Measurements from ENCODE around the gene PDK2. TPM values are rescaled to one million over a fixed set of nuclear protein-coding genes. Genes with fewer than 3 reads are reported as not detected.

PDK2 gene
- total RNA-seq, 4 donors from 2014 or later = 31.6 to 70.6 (median 58.1) TPM

DNA sequence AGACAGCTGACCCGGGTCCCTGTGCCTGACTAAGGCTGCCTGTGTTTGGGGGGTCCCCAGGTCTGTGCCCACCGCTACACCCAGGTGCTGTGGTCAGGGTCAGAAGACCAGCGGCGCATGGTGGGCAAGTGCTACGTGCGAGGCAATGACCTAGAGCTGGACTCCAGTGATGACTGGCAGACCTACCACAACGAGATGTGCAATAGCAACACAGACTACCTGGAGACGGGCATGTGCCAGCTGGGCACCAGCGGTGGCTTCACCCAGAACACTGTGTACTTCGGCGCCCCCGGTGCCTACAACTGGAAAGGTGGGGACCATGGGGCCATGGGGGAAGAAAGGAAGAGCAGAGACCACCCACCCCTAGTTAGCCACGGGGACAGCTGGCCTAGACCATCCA is 27.2 kb upstream of the PDK2 start:
- Histone ChIP-seq H3K27me3 (no peaks in the 10 kb centered on the region), H3K9me3 (no peaks in the 10 kb centered on the region), H3K36me3 (peaks cover 0 to 61% of the 10 kb centered on the region in 2 donors), H3K4me3 (no peak overlapping the region), H3K4me1 (peaks cover 4 to 33% (median 19%) of the 10 kb centered on the region in 3 donors), H3K27ac (no peak overlapping the region)
- TF ChIP-seq EP300 (IDR thresholded peaks at IDR 0.05) (no peak), POLR2A (IDR thresholded peaks at IDR 0.05) (no peak), POLR2AphosphoS5 (IDR thresholded peaks at IDR 0.05) (no peak)
- TF ChIP-seq, protein P1, sequence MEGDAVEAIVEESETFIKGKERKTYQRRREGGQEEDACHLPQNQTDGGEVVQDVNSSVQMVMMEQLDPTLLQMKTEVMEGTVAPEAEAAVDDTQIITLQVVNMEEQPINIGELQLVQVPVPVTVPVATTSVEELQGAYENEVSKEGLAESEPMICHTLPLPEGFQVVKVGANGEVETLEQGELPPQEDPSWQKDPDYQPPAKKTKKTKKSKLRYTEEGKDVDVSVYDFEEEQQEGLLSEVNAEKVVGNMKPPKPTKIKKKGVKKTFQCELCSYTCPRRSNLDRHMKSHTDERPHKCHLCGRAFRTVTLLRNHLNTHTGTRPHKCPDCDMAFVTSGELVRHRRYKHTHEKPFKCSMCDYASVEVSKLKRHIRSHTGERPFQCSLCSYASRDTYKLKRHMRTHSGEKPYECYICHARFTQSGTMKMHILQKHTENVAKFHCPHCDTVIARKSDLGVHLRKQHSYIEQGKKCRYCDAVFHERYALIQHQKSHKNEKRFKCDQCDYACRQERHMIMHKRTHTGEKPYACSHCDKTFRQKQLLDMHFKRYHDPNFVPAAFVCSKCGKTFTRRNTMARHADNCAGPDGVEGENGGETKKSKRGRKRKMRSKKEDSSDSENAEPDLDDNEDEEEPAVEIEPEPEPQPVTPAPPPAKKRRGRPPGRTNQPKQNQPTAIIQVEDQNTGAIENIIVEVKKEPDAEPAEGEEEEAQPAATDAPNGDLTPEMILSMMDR (IDR thresholded peaks at IDR 0.05) = no peak
- ATAC-seq = no peak
- 80 to 93% methylated on average over 3 to 7 of the region's 13 CpGs for WGBS, 2 donors (ENCODE audit: low coverage in 1 of 2)

DNA sequence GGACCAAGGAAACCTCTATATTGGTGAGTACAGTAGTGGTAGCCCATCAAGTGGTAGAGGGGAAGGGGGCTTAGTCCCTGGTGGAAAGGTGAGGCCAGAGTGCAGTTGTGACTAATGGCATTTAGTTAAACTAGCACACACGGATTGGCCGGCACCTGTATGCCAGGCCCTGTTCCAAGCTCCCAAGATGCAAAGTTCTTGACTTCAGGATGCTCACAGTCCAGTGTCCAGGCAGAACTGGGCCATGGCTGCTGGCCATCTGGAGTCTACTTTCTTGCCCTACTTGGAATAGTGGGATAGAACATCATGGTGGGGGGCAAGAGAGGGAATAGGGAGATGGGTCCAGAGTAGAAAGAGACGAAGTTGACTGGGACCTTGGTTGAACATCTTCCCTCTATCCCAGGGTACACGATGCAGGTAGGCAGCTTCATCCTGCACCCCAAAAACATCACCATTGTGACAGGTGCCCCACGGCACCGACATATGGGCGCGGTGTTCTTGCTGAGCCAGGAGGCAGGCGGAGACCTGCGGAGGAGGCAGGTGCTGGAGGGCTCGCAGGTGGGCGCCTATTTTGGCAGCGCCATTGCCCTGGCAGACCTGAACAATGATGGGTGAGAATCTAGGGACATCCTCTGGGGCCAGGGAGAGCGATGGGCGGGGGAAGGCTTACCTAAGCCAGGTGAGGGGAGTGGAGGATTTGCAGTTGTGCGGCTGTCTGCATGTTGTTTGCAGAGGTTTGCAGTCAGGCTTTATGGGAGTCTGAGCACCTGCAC is 24.1 kb upstream of the PDK2 start:
- Histone ChIP-seq H3K9me3 (no peaks in the 10 kb centered on the region), H3K4me3 (no peak overlapping the region), H3K27ac (no peak overlapping the region), H3K27me3 (no peaks in the 10 kb centered on the region), H3K36me3 (peaks cover 0 to 92% of the 10 kb centered on the region in 2 donors), H3K4me1 (peaks cover 0 to 2% (median 0%) of the 10 kb centered on the region in 3 donors)
- 63 to 83% methylated on average over 3 to 4 of the region's 16 CpGs for WGBS, 2 donors (ENCODE audit: low coverage in 1 of 2)
- no peak for ATAC-seq
- no peak for TF ChIP-seq POLR2A (IDR thresholded peaks at IDR 0.05)
- no peak for TF ChIP-seq EP300 (IDR thresholded peaks at IDR 0.05)
- TF ChIP-seq, protein P1 (IDR thresholded peaks at IDR 0.05) = no peak
- no peak for TF ChIP-seq POLR2AphosphoS5 (IDR thresholded peaks at IDR 0.05)

DNA sequence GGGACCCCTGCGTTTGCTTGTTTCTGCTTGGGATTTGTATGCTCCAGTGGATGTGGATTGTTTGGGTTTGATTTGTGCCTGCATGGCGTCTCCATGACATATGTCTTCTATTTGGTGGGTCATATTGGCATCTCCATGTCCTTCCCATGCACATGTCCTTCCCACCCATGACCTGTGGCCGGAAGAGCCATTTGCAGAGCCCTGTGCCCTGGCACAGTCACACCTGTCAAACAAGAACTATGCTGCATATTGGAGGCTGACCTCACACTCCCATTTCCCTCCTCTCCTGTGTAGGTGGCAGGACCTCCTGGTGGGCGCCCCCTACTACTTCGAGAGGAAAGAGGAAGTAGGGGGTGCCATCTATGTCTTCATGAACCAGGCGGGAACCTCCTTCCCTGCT is 23.5 kb upstream of the PDK2 start:
- no peaks in the 10 kb centered on the region for H3K27me3 ChIP-seq
- H3K9me3 ChIP-seq = no peaks in the 10 kb centered on the region
- H3K4me3 ChIP-seq = no peak overlapping the region
- no peak overlapping the region for H3K27ac ChIP-seq
- peaks cover 0 to 96% of the 10 kb centered on the region in 2 donors for H3K36me3 ChIP-seq
- no peak for ATAC-seq
- no CpG with 5 or more reads among the region's 6 CpGs for whole genome bisulfite sequencing, 2 donors (ENCODE audit: low coverage in 1 of 2)
- TF ChIP-seq, protein P1 (IDR thresholded peaks at IDR 0.05) = no peak
- TF ChIP-seq EP300 (IDR thresholded peaks at IDR 0.05) = no peak
- H3K4me1 ChIP-seq = no peaks in the 10 kb centered on the region

DNA sequence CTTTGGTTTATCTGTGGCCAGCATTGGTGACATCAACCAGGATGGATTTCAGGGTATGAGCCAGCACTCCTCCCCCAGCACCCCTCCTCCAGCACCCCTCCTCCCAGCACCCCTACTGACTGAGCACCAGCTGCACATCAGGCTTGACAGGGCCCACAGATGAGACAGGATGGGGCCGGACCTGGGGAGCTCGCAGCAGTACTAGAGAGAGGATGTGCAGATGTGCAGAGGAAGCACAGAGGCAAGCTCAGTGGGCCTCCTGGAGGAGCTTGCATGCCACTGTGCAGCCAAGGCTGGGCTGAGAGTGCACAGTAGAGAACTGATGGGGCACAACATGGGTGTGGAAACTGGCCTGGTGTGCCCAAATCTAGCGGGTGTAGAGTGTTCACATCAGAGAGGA is 23.0 kb upstream of the PDK2 start:
- no peak for ATAC-seq
- H3K9me3 ChIP-seq = no peaks in the 10 kb centered on the region
- TF ChIP-seq POLR2A (IDR thresholded peaks at IDR 0.05) (no peak), EP300 (IDR thresholded peaks at IDR 0.05) (no peak), POLR2AphosphoS5 (IDR thresholded peaks at IDR 0.05) (no peak)
- TF ChIP-seq, protein P1 (IDR thresholded peaks at IDR 0.05) = no peak
- 83% methylated on average over 1 of the region's 3 CpGs; no CpG with 5 or more reads in 1 of the 2 donors for WGBS, 2 donors (ENCODE audit: low coverage in 1 of 2)
- no peaks in the 10 kb centered on the region for H3K27me3 ChIP-seq
- H3K27ac ChIP-seq = no peak overlapping the region
- no peak overlapping the region for H3K4me3 ChIP-seq
- H3K36me3 ChIP-seq = peaks cover 0 to 96% of the 10 kb centered on the region in 2 donors
- H3K4me1 ChIP-seq = no peaks in the 10 kb centered on the region

DNA sequence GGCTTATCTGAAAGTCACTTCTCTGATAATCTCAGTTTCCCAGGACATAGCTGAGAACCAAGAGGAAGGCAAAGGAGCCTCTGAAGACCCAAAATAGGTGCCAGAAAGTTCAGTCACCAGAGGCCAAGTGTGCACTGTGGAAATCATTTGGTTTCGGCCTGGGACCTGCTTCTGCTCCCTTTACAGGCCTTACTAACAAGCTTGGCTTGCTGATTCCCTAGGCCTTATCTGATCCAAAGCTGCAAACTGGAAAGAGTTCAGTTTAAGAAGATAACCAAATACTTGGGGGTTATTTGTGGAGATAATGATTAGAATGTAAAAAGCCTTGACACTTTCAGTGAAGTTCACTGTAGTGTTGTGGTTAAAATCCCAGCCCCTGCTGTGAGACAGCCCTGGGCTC is 22.2 kb upstream of the PDK2 start:
- Histone ChIP-seq H3K36me3 (peaks cover 0 to 96% of the 10 kb centered on the region in 2 donors), H3K27me3 (no peaks in the 10 kb centered on the region), H3K4me1 (no peaks in the 10 kb centered on the region), H3K27ac (no peak overlapping the region), H3K9me3 (no peaks in the 10 kb centered on the region), H3K4me3 (no peak overlapping the region)
- no peak for ATAC-seq
- 100% methylated on average over 1 of the region's 1 CpG; no CpG with 5 or more reads in 1 of the 2 donors for WGBS, 2 donors (ENCODE audit: low coverage in 1 of 2)
- TF ChIP-seq EP300 (IDR thresholded peaks at IDR 0.05) = no peak
- TF ChIP-seq, protein P1 (IDR thresholded peaks at IDR 0.05) = no peak
- TF ChIP-seq POLR2AphosphoS5 (IDR thresholded peaks at IDR 0.05) = no peak
- TF ChIP-seq POLR2A (IDR thresholded peaks at IDR 0.05) = no peak
